A673 (cell line): ENCODE data around the gene RANBP10. TPM values are rescaled to one million over a fixed set of nuclear protein-coding genes. Genes with fewer than 3 reads are reported as not detected.

Experiments used
- BruUV-seq: library from RNA; stranded (reverse); fragments of 400-500 nt; replicated peaks from 2 replicates; lab custom pipeline; 2021; lab: Mats Ljungman, UMichigan
- CTCF ChIA-PET: fragments of 300-600 bp; sonication (Branson Sonifier 250); formaldehyde crosslinking; loops from one replicate; lab custom pipeline; 2022; ENCODE audit warnings: antibody characterized with exemption; lab: Charles Lee
- POLR2A ChIA-PET: fragments of 300-600 bp; sonication (Branson Sonifier 250); formaldehyde crosslinking; loops from one replicate; lab custom pipeline; 2022; ENCODE audit warnings: antibody characterized with exemption; ENCODE audit not compliant: low non-redundant PET; lab: Charles Lee
- DNase-seq: peaks from one replicate; pipeline ENCODE4 v3.0.0-alpha.2; 2015; ENCODE audit warnings: low spot score
- H3K27ac ChIP-seq: fragments of 200-600 bp; sonication (generic); 2 replicates; pipeline ENCODE4 v1.5.1; 2016; ENCODE audit warnings: mixed run types, low read depth, mild to moderate bottlenecking, mixed read lengths, antibody characterized with exemption, low read length; ENCODE audit not compliant: poor library complexity, severe bottlenecking
- H3K27me3 ChIP-seq: fragments of 200-600 bp; sonication (generic); replicated peaks from 2 replicates; pipeline ENCODE4 v1.6.1; 2017; ENCODE audit warnings: mixed run types, low read depth, mild to moderate bottlenecking, mixed read lengths, antibody characterized with exemption, low read length; ENCODE audit not compliant: insufficient read depth, poor library complexity
- H3K36me3 ChIP-seq: fragments of 200-600 bp; sonication (generic); 2 replicates; pipeline ENCODE4 v1.6.1; 2016; ENCODE audit warnings: mixed run types, mild to moderate bottlenecking, mixed read lengths, antibody characterized with exemption, low read length; ENCODE audit not compliant: insufficient read depth, poor library complexity, severe bottlenecking
- H3K4me1 ChIP-seq: fragments of 200-600 bp; sonication (generic); 2 replicates; pipeline ENCODE4 v1.6.1; 2017; ENCODE audit warnings: mixed run types, mild to moderate bottlenecking, mixed read lengths, antibody characterized with exemption, low read length; ENCODE audit not compliant: insufficient read depth, poor library complexity, severe bottlenecking
- H3K4me3 ChIP-seq: fragments of 200-600 bp; sonication (generic); 2 replicates; pipeline ENCODE4 v1.5.1; 2016; ENCODE audit warnings: low read depth, mixed run types, mild to moderate bottlenecking, mixed read lengths, low read length; ENCODE audit not compliant: poor library complexity, severe bottlenecking
- H3K9me3 ChIP-seq: fragments of 200-600 bp; sonication (generic); 2 replicates; pipeline ENCODE4 v1.6.1; 2016; ENCODE audit warnings: mixed run types, low read depth, mild to moderate bottlenecking, mixed read lengths, antibody characterized with exemption, low read length; ENCODE audit not compliant: poor library complexity, severe bottlenecking
- CTCF ChIP-seq: fragments of 300-800, 200-600 bp; sonication (generic); conservative IDR thresholded peaks from 2 replicates; pipeline ENCODE4 v1.5.1; 2017; ENCODE audit warnings: low read depth, mild to moderate bottlenecking, antibody characterized with exemption, low read length, moderate library complexity, mixed read lengths
- EZH2 ChIP-seq: fragments of 200-600 bp; sonication (generic); IDR thresholded peaks from 2 replicates; pipeline ENCODE4 v1.6.1; 2017; ENCODE audit warnings: borderline replicate concordance, low read depth, mild to moderate bottlenecking, mixed read lengths, antibody characterized with exemption, low read length; ENCODE audit not compliant: poor library complexity, severe bottlenecking
- intact Hi-C: fragments of 100-400 bp; cut with micrococcal nuclease; formaldehyde crosslinking; loops from one replicate; pipeline ENCODE4 v1.10.0; 2022; ENCODE audit not compliant: unreplicated experiment
- total RNA-seq: library from RNA; stranded (reverse); gene quantifications from 2 replicates; pipeline ENCODE4 v1.2.3, GENCODE V29; 2021

RANBP10 gene
- total RNA-seq, 1 experiment from 2014 or later = 28.0 TPM

- CTCF ChIA-PET = no interaction called here
- H3K4me3 ChIP-seq = no peak overlapping the region
- POLR2A ChIA-PET = no interaction called here
- H3K9me3 ChIP-seq = no peaks in the 10 kb centered on the region
- TF ChIP-seq CTCF (no peak), EZH2 (no peak)
- no peaks in the 10 kb centered on the region for H3K27me3 ChIP-seq
- H3K27ac ChIP-seq = no peak overlapping the region
- no peak for DNase-seq
- intact Hi-C loops = no loop called here
- H3K36me3 ChIP-seq = no peaks in the 10 kb centered on the region
- H3K4me1 ChIP-seq = peaks cover 8% of the 10 kb centered on the region
- BruUV-seq = no TSS peak
Observed at GRCh38 chr16:67714522-67714921, 91.8 kb downstream of the RANBP10 start.

GRCh38 chr16:67713647-67714273, 92.6 kb downstream of the RANBP10 start:
- BruUV-seq = no TSS peak
- POLR2A ChIA-PET = interaction anchor here (0.5 kb wide), 1 partner anchor 329 kb away, joined by 9 read pairs; no protein-coding TSS in a partner anchor

GRCh38 chr16:67710607-67711006, 95.8 kb downstream of the RANBP10 start:
- no peaks in the 10 kb centered on the region for H3K36me3 ChIP-seq
- DNase-seq = no peak
- no TSS peak for BruUV-seq
- POLR2A ChIA-PET = no interaction called here
- intact Hi-C loops = no loop called here
- H3K27me3 ChIP-seq = no peaks in the 10 kb centered on the region
- H3K9me3 ChIP-seq = no peaks in the 10 kb centered on the region
- TF ChIP-seq CTCF = no peak
- TF ChIP-seq EZH2 = no peak
- H3K27ac ChIP-seq = no peak overlapping the region
- H3K4me1 ChIP-seq = no peaks in the 10 kb centered on the region
- no peak overlapping the region for H3K4me3 ChIP-seq
- CTCF ChIA-PET = no interaction called here

More at GRCh38 chr16:67713647-67714273, 92.6 kb downstream of the RANBP10 start:
- CTCF ChIA-PET = no interaction called here
- Histone ChIP-seq H3K9me3 (no peaks in the 10 kb centered on the region), H3K27ac (no peak overlapping the region), H3K36me3 (no peaks in the 10 kb centered on the region), H3K4me3 (no peak overlapping the region), H3K27me3 (no peaks in the 10 kb centered on the region), H3K4me1 (peaks cover 8% of the 10 kb centered on the region)
- intact Hi-C loops = no loop called here
- no peak for DNase-seq
- TF ChIP-seq EZH2 (no peak), CTCF (no peak)
